DOHH2 (cell line): ENCODE data around the gene GRWD1.

Source experiments
- EZH2phosphoT487 ChIP-seq: fragments of 200-600 bp; sonication (generic); IDR thresholded peaks from 2 replicates; pipeline ENCODE4 v1.6.1; 2017; ENCODE audit warnings: borderline replicate concordance, mild to moderate bottlenecking, antibody characterized with exemption, low read length, moderate library complexity, mixed read lengths
- TF ChIP-seq, protein P1 (sequence below): fragments of 200-600 bp; sonication (generic); IDR thresholded peaks from one replicate; pipeline ENCODE4 v1.5.1; 2014; ENCODE audit warnings: antibody characterized with exemption, mild to moderate bottlenecking, low read depth, low read length; ENCODE audit not compliant: poor library complexity, severe bottlenecking

DNA sequence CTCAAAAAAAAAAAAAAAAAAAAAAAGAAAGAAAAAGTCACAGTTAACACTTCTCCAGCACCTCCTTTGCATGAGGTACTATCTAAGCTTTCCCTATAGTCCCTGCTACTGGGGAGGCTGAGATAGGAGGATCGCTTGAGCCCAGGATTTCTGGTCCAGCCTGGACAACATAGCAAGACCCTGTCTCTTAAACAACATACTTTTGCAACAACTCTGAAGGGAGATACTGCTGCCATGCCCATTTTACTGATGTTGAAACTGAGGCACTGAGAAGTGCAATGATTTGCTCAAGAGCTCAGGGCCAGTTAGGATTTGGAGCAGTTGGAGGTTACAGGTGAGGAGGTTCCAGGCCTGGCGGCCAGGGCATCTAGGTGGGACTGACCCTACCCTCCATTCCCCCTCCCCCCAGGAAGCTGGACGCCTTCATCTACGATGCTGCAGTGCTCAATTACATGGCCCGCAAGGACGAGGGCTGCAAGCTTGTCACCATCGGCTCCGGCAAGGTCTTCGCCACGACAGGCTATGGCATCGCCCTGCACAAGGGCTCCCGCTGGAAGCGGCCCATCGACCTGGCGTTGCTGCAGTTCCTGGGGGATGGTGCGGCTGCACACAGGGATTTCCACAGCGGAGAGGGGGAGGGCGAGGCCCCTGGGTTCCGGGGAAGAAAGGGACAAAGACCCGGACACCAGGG is 4.3 kb upstream of the GRWD1 start:
- TF ChIP-seq, protein P1, sequence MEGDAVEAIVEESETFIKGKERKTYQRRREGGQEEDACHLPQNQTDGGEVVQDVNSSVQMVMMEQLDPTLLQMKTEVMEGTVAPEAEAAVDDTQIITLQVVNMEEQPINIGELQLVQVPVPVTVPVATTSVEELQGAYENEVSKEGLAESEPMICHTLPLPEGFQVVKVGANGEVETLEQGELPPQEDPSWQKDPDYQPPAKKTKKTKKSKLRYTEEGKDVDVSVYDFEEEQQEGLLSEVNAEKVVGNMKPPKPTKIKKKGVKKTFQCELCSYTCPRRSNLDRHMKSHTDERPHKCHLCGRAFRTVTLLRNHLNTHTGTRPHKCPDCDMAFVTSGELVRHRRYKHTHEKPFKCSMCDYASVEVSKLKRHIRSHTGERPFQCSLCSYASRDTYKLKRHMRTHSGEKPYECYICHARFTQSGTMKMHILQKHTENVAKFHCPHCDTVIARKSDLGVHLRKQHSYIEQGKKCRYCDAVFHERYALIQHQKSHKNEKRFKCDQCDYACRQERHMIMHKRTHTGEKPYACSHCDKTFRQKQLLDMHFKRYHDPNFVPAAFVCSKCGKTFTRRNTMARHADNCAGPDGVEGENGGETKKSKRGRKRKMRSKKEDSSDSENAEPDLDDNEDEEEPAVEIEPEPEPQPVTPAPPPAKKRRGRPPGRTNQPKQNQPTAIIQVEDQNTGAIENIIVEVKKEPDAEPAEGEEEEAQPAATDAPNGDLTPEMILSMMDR, result no peak
- TF ChIP-seq EZH2phosphoT487, result no peak
